Measurements from ENCODE around the gene NACC1.

The NACC1 gene

GRCh38 chr19:13152974-13153568 lies 35.0 kb downstream of the NACC1 start:
- CTCF ChIA-PET = interaction anchor here (0.7 to 1.1 kb wide), 4 partner anchors 8 to 176 kb away, joined by 3 to 6 read pairs (median 4); no protein-coding TSS in a partner anchor
- Histone ChIP-seq H3K27ac (ENCODE audit: extremely low read depth, low read depth, low read length) (peak overlapping the region; percentile 98), H3K9me3 (ENCODE audit: control insufficient read depth, insufficient read depth, low read depth, low read length) (no peaks in the 10 kb centered on the region), H3K4me3 (ENCODE audit: low read depth, low read length) (peak overlapping the region; percentile 99), H3K4me1 (ENCODE audit: control insufficient read depth, insufficient read depth, low read length) (peaks cover 10% of the 10 kb centered on the region), H3K36me3 (ENCODE audit: control insufficient read depth in 2 of 2, insufficient read depth in 1 of 2, low read length in 2 of 2) (peaks cover 3 to 11% of the 10 kb centered on the region in 2 experiments; a peak in 2 of 3 replicates)
- POLR2A ChIA-PET = interaction anchor here (0.6 to 2.2 kb wide), 27 partner anchors 11 to 200 kb away, joined by 3 to 89 read pairs (median 5); partner anchors contain the start of genes NACC1 and TRMT1
- TF ChIP-seq ZNF561 (tag by site-specific recombination; IDR thresholded peaks at IDR 0.05; ENCODE audit: borderline replicate concordance) (no peak; the same call in none of the 2 replicates), ZNF248 (tag by site-specific recombination; IDR thresholded peaks at IDR 0.05) (0 out of 2 replicates have a peak, but pooled peaks have one; percentile 66), ZNF585B (tag by site-specific recombination; IDR thresholded peaks at IDR 0.05) (no peak), ZSCAN23 (tag by site-specific recombination; IDR thresholded peaks at IDR 0.05) (peak; percentile 89; the same call in 1 of the 2 replicates), TSHZ1 (tag by site-specific recombination; IDR thresholded peaks at IDR 0.05; ENCODE audit: borderline replicate concordance) (peak; percentile 55; the same call in 1 of the 2 replicates), ZNF639 (tag by site-specific recombination; IDR thresholded peaks at IDR 0.05) (peak; percentile 81), HIC1 (tag by site-specific recombination; IDR thresholded peaks at IDR 0.05) (peak; percentile 80), ZNF654 (tag by site-specific recombination; IDR thresholded peaks at IDR 0.05; ENCODE audit: low read depth) (no peak), ZNF280D (tag by site-specific recombination; IDR thresholded peaks at IDR 0.05) (peak; percentile 55; the same call in 1 of the 2 replicates), KLF7 (tag by site-specific recombination; IDR thresholded peaks at IDR 0.05; ENCODE audit: borderline replicate concordance) (peak; percentile 83; the same call in 1 of the 2 replicates), YY1 (tag by site-specific recombination; IDR thresholded peaks at IDR 0.05) (peak; percentile 69), ZNF692 (tag by site-specific recombination; IDR thresholded peaks at IDR 0.05) (peak; percentile 46), ZNF645 (tag by site-specific recombination; IDR thresholded peaks at IDR 0.05) (peak; percentile 39; the same call in 1 of the 2 replicates), ZNF626 (tag by site-specific recombination; IDR thresholded peaks at IDR 0.05) (no peak), ZNF660 (tag by site-specific recombination; IDR thresholded peaks at IDR 0.05) (peak; percentile 84; the same call in 1 of the 2 replicates), ZNF366 (tag by site-specific recombination; conservative IDR thresholded peaks at IDR 0.05) (0 out of 2 replicates have a peak, but pooled peaks have one; percentile 45), ZBTB48 (tag by site-specific recombination; IDR thresholded peaks at IDR 0.05) (0 out of 2 replicates have a peak, but pooled peaks have one; percentile 33), ATF2 (tag by site-specific recombination; IDR thresholded peaks at IDR 0.05; ENCODE audit: low read depth) (peak; percentile 100)
